Fibroblast of the conjunctiva (primary cell): Measurements from ENCODE around the gene ARHGAP11B.
"Not testable (repeated sequence)": the region's sequence is repeated elsewhere in the genome, so short reads cannot be mapped to it uniquely, and the experiment has no call there.

Experiments used
- DNase-seq: peaks from one replicate; pipeline ENCODE4 v3.0.0-alpha.2; 2010; ENCODE audit warnings: low read depth

ARHGAP11B gene

GRCh38 chr15:30625436-30626193 lies at the start of gene ARHGAP11B:
Gene ARHGAP11B, plus strand, starts transcription at chr15:30626128.
- peak; percentile 93 for DNase-seq

- DNase-seq: not testable (repeated sequence)
These were observed 46.4 kb upstream of the ARHGAP11B start for GRCh38 chr15:30579394-30579970.

GRCh38 chr15:30580716-30581115 lies 45.2 kb upstream of the ARHGAP11B start:
- DNase-seq: not testable (repeated sequence)

GRCh38 chr15:30598953-30599352 lies 27.0 kb upstream of the ARHGAP11B start:
- DNase-seq: not testable (repeated sequence)

- not testable (repeated sequence) for DNase-seq
These were observed 22.1 kb upstream of the ARHGAP11B start, which contains the start of gene GOLGA8H for GRCh38 chr15:30603796-30604195. Gene GOLGA8H, plus strand, starts transcription at chr15:30604028. Its CDS starts 98 bp downstream, at chr15:30604126.

GRCh38 chr15:30612271-30612670 lies 13.7 kb upstream of the ARHGAP11B start:
- DNase-seq: not testable (repeated sequence)

GRCh38 chr15:30621342-30621741 lies 4.6 kb upstream of the ARHGAP11B start:
- peak; percentile 4 for DNase-seq

- DNase-seq: not testable (repeated sequence)
These were observed 252 bp downstream of the ARHGAP11B start for GRCh38 chr15:30626194-30626565.

- not testable (repeated sequence) for DNase-seq
These were observed 704 bp downstream of the ARHGAP11B start for GRCh38 chr15:30626632-30627031.

GRCh38 chr15:30650012-30650929 lies 24.3 kb downstream of the ARHGAP11B start:
- DNase-seq: no peak

GRCh38 chr15:30661154-30661553 lies 35.2 kb downstream of the ARHGAP11B start:
- peak; percentile 2 for DNase-seq

GRCh38 chr15:30669621-30670020 lies 43.7 kb downstream of the ARHGAP11B start:
- not testable (repeated sequence) for DNase-seq

GRCh38 chr15:30670056-30670455 lies 44.1 kb downstream of the ARHGAP11B start:
- no peak for DNase-seq

GRCh38 chr15:30671309-30671708 lies 45.4 kb downstream of the ARHGAP11B start:
- no peak for DNase-seq

- no peak for DNase-seq
These were observed 49.2 kb downstream of the ARHGAP11B start for GRCh38 chr15:30675126-30675525.

GRCh38 chr15:30675891-30676290 lies 50.0 kb downstream of the ARHGAP11B start:
- not testable (repeated sequence) for DNase-seq

GRCh38 chr15:30680997-30681396 lies 55.1 kb downstream of the ARHGAP11B start:
- DNase-seq: not testable (repeated sequence)

GRCh38 chr15:30685709-30686285 lies 59.9 kb downstream of the ARHGAP11B start:
- DNase-seq: not testable (repeated sequence)

- DNase-seq: not testable (repeated sequence)
These were observed 60.7 kb downstream of the ARHGAP11B start for GRCh38 chr15:30686651-30687050.
